ENCODE results near the gene ANTKMT.
"Not testable (repeated sequence)": the region's sequence is repeated elsewhere in the genome, so short reads cannot be mapped to it uniquely, and the experiment has no call there.

ANTKMT gene

GRCh38 chr16:681746-682427, 39.1 kb upstream of the ANTKMT start:
- no peak for DNase-seq (ENCODE audit: low read depth)

- DNase-seq (ENCODE audit: low read depth) = no peak
Measured at GRCh38 chr16:682493-683395, 38.2 kb upstream of the ANTKMT start.

- DNase-seq (ENCODE audit: low read depth) = no peak
Measured at GRCh38 chr16:683396-684070, 37.4 kb upstream of the ANTKMT start.

- DNase-seq (ENCODE audit: low read depth) = peak; percentile 95
Measured at GRCh38 chr16:684071-684794, 36.7 kb upstream of the ANTKMT start, which contains the start of gene JMJD8. JMJD8 (minus strand) TSS chr16:684334; CDS start chr16:684319, 15 bp downstream.

GRCh38 chr16:684961-685696, 35.8 kb upstream of the ANTKMT start:
- no peak for DNase-seq (ENCODE audit: low read depth)

- DNase-seq (ENCODE audit: low read depth) = no peak
Measured at GRCh38 chr16:685967-686366, 35.0 kb upstream of the ANTKMT start.

- DNase-seq (ENCODE audit: low read depth) = no peak
Measured at GRCh38 chr16:686459-687260, 34.3 kb upstream of the ANTKMT start.

GRCh38 chr16:687499-687898, 33.4 kb upstream of the ANTKMT start:
- no peak for DNase-seq (ENCODE audit: low read depth)

GRCh38 chr16:689175-689897, 31.6 kb upstream of the ANTKMT start:
- DNase-seq (ENCODE audit: low read depth) = no peak

- DNase-seq (ENCODE audit: low read depth) = not testable (repeated sequence)
Measured at GRCh38 chr16:691242-691641, 29.7 kb upstream of the ANTKMT start.

- DNase-seq (ENCODE audit: low read depth) = no peak
Measured at GRCh38 chr16:692356-693108, 28.4 kb upstream of the ANTKMT start.

- no peak for DNase-seq (ENCODE audit: low read depth)
Measured at GRCh38 chr16:693364-693763, 27.6 kb upstream of the ANTKMT start.

- DNase-seq (ENCODE audit: low read depth) = no peak
Measured at GRCh38 chr16:693766-694165, 27.2 kb upstream of the ANTKMT start.

- DNase-seq (ENCODE audit: low read depth) = no peak
Measured at GRCh38 chr16:694187-694862, 26.6 kb upstream of the ANTKMT start.

- DNase-seq (ENCODE audit: low read depth) = no peak
Measured at GRCh38 chr16:694863-695354, 26.0 kb upstream of the ANTKMT start.

- DNase-seq (ENCODE audit: low read depth) = peak; percentile 63
Measured at GRCh38 chr16:695355-696089, 25.4 kb upstream of the ANTKMT start.

- no peak for DNase-seq (ENCODE audit: low read depth)
Measured at GRCh38 chr16:698911-699671, 21.9 kb upstream of the ANTKMT start.

Measured in activated T-helper 9 cell treated with anti-CD3 and anti-CD28 coated beads, Interleukin-2, amount 50 U/mL, for 16 hours (primary cell).